ENCODE results near the gene LMX1B.

- TF ChIP-seq CTCF (IDR thresholded peaks at IDR 0.05; ENCODE audit: poor library complexity, severe bottlenecking) (no peak), EZH2 (IDR thresholded peaks at IDR 0.05; ENCODE audit: borderline replicate concordance, insufficient read depth, low read length, poor library complexity, severe bottlenecking) (no peak)
Measured at GRCh38 chr9:126647585-126648411, 34.1 kb downstream of the LMX1B start.

All from neural cell (in vitro differentiated cells).